Neural cell (in vitro differentiated cells): ENCODE results near the gene GTF3A.

Experiments
- CTCF ChIP-seq: fragments of 450-650 bp; IDR thresholded peaks from 2 replicates; pipeline ENCODE4 v1.5.1; 2014; ENCODE audit warnings: antibody characterized with exemption, mild to moderate bottlenecking, moderate library complexity; ENCODE audit not compliant: poor library complexity, severe bottlenecking
- EP300 ChIP-seq: fragments of 450-650 bp; conservative IDR thresholded peaks from 2 replicates; pipeline ENCODE4 v1.6.1; 2014; ENCODE audit warnings: antibody characterized with exemption, mild to moderate bottlenecking, moderate library complexity; ENCODE audit not compliant: poor library complexity, severe bottlenecking
- EZH2 ChIP-seq: fragments of 200-600, 300-800 bp; shearing (Covaris generic), sonication (generic); IDR thresholded peaks from 2 replicates; pipeline ENCODE4 v1.6.1; 2014; ENCODE audit warnings: antibody characterized with exemption, low read length, borderline replicate concordance, mild to moderate bottlenecking; ENCODE audit not compliant: insufficient read depth, poor library complexity, severe bottlenecking
- MXI1 ChIP-seq: fragments of 450-650 bp; conservative IDR thresholded peaks from 2 replicates; pipeline ENCODE4 v1.6.1; 2014; ENCODE audit warnings: antibody characterized with exemption, mild to moderate bottlenecking; ENCODE audit not compliant: poor library complexity, severe bottlenecking
- POLR2AphosphoS5 ChIP-seq: IDR thresholded peaks from 2 replicates; pipeline ENCODE4 v1.6.1; 2012
- RAD21 ChIP-seq: fragments of 450-650 bp; conservative IDR thresholded peaks from 2 replicates; pipeline ENCODE4 v1.6.1; 2014; ENCODE audit warnings: antibody characterized with exemption, mild to moderate bottlenecking, moderate library complexity
- REST ChIP-seq: IDR thresholded peaks from 2 replicates; pipeline ENCODE4 v1.6.1; 2012; ENCODE audit warnings: borderline replicate concordance
- SMC3 ChIP-seq: fragments of 450-650 bp; conservative IDR thresholded peaks from 2 replicates; pipeline ENCODE4 v1.6.1; 2014; ENCODE audit warnings: antibody characterized with exemption, mild to moderate bottlenecking, moderate library complexity; ENCODE audit not compliant: poor library complexity
- TAF1 ChIP-seq: IDR thresholded peaks from 2 replicates; pipeline ENCODE4 v1.6.1; 2012; ENCODE audit warnings: low read depth

DNA sequence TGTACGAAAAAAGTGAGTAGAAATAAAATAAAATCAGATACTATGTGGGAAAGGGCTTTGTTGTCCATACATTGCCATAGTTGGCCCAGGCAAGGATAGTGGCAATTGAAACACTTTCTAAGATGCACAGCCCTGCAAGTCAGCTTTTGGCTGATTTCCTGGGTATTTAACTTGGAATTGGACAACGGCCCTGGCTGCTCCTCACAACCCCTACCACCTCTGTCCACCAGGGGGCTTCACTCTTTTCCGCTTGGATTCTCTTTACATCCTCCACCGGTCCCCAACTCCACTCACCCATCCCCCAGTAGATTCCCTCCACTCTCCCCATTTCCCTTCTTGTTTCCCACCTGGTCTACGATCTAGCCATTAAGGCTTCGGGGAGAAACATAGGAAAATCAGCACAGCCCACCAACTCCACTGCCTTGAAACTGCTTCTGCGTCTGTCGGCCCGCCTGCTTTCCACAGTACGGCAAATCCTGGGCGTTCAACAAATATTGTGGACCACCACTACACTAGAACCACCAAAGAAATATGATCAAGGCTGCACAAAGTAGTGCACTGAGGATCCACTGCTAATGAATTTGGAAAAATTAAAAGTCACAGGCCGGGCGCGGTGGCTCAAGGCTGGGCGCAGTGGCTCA lies 48.6 kb upstream of the GTF3A start:
- peak; percentile 68 for TF ChIP-seq CTCF
- TF ChIP-seq EZH2, result no peak
- TF ChIP-seq POLR2AphosphoS5, result no peak
- no peak for TF ChIP-seq MXI1
- TF ChIP-seq SMC3, result peak; percentile 69
- no peak for TF ChIP-seq REST
- TF ChIP-seq EP300, result no peak
- no peak for TF ChIP-seq TAF1
- peak; percentile 55 for TF ChIP-seq RAD21
